ENCODE results near the gene NKAIN4. TPM values are rescaled to one million over a fixed set of nuclear protein-coding genes. Genes with fewer than 3 reads are reported as not detected.

The NKAIN4 gene
- total RNA-seq, 1 donor from 2014 or later = not detected

DNA sequence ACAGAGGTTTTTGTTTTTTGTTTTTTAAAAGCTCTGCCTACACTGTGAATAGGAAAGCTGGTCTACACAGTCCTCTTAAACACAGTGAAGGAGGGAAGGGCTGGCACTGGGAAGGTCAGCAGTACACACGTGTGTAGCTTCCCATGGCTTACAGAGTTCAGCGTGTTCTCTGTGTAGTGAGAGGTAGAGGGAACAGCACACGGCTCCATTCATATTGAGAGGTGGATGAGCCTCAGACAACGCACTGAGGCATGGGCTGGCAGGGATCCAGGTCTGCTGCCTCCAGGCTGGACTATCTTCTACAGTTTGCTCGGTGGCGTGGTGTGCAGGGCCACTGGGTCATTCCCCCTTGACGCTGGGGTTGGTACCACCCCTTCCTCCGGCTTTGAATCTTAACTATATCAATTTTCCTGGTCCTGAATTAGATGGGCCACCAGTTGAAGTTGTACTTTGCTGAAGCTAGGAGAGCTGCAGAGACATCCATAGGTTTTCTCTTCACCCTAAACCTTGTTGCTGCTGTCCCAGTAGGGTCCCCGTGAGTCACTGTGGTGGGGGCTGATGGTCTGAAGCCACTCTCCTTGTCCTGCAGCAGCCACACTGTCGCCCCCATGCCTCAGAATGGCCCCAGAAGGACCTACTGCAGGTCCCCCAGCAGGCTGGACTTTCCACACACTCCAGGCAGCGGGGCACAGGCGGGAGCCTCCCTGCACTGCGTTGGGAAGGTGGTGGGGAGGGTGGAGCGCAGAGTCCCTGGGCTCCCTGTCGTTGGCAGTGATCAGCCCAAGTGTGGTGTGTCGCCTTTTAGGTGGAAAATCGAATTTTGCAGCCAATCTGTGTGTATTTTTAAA is 20.3 kb upstream of the NKAIN4 start:
- DNase-seq (ENCODE audit: low spot score) = no peak

- no peak for DNase-seq (ENCODE audit: low spot score)
Observed at GRCh38 chr20:63273635-63274380, 19.5 kb upstream of the NKAIN4 start.

- no peak for DNase-seq (ENCODE audit: low spot score)
Observed at GRCh38 chr20:63273059-63273579, 18.9 kb upstream of the NKAIN4 start.

GRCh38 chr20:63272105-63273058 is 18.1 kb upstream of the NKAIN4 start, which contains the start of gene ARFGAP1:
TSS of gene ARFGAP1 (plus strand) at chr20:63272813. CDS start at chr20:63275581, 2,768 bp downstream.
- peak; percentile 89 for DNase-seq (ENCODE audit: low spot score)

- DNase-seq (ENCODE audit: low spot score) = no peak
Observed at GRCh38 chr20:63270606-63271325, 16.5 kb upstream of the NKAIN4 start.

DNA sequence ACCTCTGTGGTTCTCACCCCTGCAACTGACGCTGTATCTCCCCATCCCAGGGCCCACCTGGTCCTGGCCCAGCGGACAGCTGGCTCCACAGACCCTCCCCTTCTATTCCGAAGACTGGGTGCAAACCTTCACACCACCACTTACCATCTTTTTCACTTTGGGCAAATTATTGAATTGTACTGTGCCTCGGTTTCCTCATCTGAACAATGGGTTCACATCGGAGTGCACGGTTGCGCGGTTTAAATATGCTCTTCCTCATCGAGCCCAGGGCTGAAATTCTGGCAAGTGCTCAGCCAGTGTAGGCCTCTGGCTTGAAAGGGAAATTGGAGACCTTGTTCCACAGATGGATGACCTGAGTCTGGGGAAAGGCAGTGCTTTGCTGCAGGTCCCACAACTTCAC is 15.5 kb upstream of the NKAIN4 start:
- DNase-seq (ENCODE audit: low spot score) = no peak

DNA sequence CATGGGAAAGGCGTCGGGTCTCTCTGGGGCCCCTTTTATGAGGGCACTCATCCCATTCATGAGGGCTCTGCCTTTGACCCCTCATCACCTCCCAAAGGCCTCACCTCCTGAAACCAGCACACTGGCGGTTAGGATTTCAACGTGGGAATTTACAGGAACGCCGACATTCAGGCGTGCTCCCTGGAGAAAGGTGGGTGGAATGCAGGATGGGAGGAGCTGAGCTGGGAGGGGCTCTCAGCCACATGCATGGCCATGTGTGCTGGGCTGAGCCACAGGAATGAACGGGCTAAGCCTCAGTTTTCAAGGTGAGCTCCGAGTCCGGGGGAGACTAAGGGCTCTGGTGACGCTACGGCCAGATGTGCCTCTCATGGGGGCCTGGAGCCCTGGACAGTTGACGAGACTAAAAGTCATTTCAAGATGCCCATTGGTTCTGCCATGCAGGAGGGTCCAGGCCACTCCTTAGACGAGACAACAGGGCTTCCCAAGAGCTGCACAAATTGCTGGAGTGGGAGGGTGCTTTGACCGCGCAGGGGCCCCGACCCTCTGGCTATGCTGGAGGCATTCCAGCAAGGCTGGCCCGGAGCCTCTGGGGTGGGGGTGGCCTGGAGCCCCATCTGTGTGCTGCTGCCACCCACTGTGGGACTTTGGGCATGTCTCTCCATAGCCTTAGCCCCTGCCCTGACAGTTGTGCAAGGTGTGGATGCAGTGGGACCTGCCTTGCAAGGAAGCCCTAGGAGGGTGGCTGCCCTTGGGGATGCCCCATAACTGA is 14.6 kb upstream of the NKAIN4 start:
- no peak for DNase-seq (ENCODE audit: low spot score)

- no peak for DNase-seq (ENCODE audit: low spot score)
Observed at GRCh38 chr20:63268256-63268655, 14.0 kb upstream of the NKAIN4 start.

DNA sequence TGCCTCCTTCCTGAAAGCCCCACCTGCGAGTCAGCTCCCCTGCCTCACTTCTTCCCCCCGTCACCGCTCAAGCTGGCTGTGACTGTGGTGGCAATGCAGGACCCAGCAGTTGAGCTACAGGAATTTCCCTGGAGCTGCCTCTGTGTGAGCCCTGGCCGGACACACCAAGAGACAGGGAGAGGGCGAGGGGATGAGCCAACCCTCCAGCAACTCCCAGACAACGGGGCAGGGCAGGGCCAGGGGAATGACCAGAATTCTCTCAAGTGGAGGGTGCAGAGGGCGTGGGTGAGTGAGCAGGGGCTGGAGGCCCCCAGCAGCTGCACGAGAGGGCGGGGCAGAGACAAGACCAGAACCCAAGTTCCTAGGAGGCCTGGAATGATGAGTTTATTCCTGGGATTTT is 13.4 kb upstream of the NKAIN4 start:
- no peak for DNase-seq (ENCODE audit: low spot score)

DNA sequence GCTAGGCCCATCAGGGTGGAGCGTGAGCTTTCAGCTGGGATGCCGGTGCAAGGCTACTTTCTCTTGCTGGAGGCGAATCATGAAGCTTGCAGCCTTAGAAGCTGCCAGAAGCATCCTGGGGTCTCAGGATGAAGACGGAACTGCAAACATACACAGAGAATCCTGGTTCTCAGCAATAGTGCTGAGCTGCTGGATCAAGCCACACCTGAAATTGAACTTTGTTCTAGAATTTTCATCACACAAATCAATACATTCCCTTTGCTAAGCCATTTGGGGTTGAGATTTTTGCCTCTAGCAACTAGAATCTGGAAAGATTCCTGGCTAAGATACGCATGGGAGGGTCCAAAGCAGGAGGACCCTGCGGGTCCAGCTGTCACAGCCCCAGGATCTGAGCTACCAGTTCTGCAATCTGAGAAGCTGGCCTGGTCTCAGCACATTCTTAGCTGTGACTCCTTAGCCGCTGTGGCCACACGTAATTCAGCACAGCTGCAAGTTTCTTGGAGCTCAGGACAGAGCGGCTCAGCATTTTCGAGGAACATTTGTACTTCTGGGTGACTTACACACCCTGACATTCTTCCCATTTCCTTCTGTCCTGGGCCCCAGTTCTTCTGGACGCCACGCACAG is 11.7 kb upstream of the NKAIN4 start:
- DNase-seq (ENCODE audit: low spot score) = no peak

GRCh38 chr20:63264519-63264918 is 10.3 kb upstream of the NKAIN4 start:
- DNase-seq (ENCODE audit: low spot score) = no peak

DNA sequence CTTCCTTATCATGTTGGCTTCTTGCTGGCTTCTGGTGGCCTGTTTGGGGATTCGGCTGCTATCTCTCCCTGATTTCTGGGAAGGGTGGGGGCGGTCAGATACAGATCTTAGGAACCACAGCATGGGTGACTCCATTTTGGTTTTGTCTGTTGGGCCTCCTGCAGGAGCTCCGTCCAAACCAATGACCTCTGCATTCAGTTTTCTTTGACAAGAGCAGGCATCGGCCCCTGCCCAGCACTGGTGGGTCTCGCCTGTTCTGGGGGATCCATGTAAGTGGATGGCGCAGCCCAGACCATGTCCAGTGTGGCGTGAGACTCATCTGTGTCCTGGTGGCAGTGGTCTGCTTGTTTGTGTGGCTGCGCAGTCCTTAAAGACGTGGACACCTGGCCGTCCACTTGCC is 9.7 kb upstream of the NKAIN4 start:
- no peak for DNase-seq (ENCODE audit: low spot score)

GRCh38 chr20:63262836-63263235 is 8.6 kb upstream of the NKAIN4 start:
- DNase-seq (ENCODE audit: low spot score) = no peak

GRCh38 chr20:63261795-63262528 is 7.7 kb upstream of the NKAIN4 start:
- no peak for DNase-seq (ENCODE audit: low spot score)

DNA sequence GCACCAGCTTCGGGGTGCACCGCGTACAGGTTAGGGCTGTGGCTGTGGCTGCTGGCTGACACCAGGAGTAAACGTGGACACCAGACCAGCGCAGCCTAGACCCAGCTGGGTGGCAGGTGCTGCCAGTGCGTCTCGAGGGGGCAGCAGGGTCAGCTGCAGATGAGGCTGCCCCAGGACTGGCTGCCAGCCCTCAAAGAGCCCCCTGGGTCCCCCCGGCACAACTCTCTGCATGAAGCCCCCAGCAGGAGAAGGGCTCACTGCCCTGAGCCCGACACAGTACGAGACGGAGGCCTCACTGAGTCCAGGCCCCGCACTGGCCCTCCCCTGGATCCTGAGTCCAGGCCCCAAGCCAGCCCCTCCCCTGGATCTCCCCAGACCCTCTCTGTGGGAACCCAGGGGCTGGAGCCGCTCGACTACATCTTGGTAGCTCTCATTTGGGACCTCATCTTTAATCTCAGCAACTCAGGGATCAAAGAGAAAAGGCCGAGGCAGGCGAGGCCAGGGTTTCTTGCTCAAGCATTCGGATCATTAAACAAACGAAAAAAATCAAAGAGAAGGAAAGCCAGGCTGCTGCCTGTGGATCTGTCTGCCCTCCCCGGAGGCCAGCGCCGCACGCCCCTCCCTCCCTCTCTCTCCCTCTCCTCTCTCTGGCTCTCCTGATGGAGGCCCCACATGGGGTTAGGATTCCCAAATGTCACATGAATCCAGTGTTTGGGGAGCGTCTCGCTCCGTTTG is 7.0 kb upstream of the NKAIN4 start:
- DNase-seq (ENCODE audit: low spot score) = no peak

GRCh38 chr20:63260521-63260920 is 6.3 kb upstream of the NKAIN4 start:
- no peak for DNase-seq (ENCODE audit: low spot score)

- DNase-seq (ENCODE audit: low spot score) = no peak
Observed at GRCh38 chr20:63259734-63260460, 5.6 kb upstream of the NKAIN4 start.

DNA sequence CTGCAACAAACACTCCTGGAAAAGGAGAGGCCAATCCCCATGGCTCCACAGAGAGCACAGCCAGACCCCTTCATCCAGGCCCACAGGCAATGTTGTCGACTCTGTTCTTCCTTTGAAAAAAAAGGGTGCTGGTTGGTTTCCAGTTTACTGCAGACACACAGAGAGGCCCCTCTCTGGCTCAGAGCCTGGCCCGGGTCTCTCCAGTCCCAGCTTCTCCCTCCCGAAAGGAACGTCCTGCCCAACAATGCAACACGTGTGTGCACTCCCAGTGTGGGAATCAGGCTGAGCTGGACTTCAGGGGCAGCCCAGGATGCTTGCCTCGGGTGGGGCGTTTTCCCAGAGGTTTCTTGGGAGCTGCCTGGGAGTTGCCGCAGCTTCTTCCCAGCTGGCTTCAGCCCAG is 4.5 kb upstream of the NKAIN4 start:
- DNase-seq (ENCODE audit: low spot score) = no peak
